ENCODE data around the gene SPATA33.
A peak's percentile ranks its signal among the peaks of the same experiment; 100 is the strongest.
"Not testable (repeated sequence)": the region's sequence is repeated elsewhere in the genome, so short reads cannot be mapped to it uniquely, and the experiment has no call there.

The SPATA33 gene

GRCh38 chr16:89629827-89630610, 27.6 kb upstream of the SPATA33 start:
- no peak overlapping the region for H3K9ac ChIP-seq (ENCODE audit: low read depth in 1 of 2, low read length in 2 of 2)
- H3K36me3 ChIP-seq (ENCODE audit: control insufficient read depth in 1 of 2, insufficient read depth in 2 of 2, low read length in 2 of 2): no peaks in the 10 kb centered on the region
- peaks cover 21 to 34% of the 10 kb centered on the region in 2 donors for H3K4me1 ChIP-seq (ENCODE audit: control insufficient read depth in 1 of 2, insufficient read depth in 2 of 2, low read length in 2 of 2)
- H3K4me3 ChIP-seq (ENCODE audit: low read depth in 1 of 2, low read length in 2 of 2): no peak overlapping the region
- H3K9me3 ChIP-seq (ENCODE audit: control insufficient read depth in 1 of 2, low read length in 2 of 2): no peaks in the 10 kb centered on the region
- H3K27ac ChIP-seq (ENCODE audit: low read depth, low read length): no peak overlapping the region
- H3K27me3 ChIP-seq (ENCODE audit: control insufficient read depth in 1 of 2, insufficient read depth in 2 of 2, low read length in 2 of 2): peaks cover 0 to 4% of the 10 kb centered on the region in 2 donors

GRCh38 chr16:89633064-89633631, 24.5 kb upstream of the SPATA33 start:
- H3K4me1 ChIP-seq (ENCODE audit: control insufficient read depth in 1 of 2, insufficient read depth in 2 of 2, low read length in 2 of 2): peaks cover 14 to 24% of the 10 kb centered on the region in 2 donors
- peak overlapping the region in 1 of 2 donors; percentile 39 for H3K9ac ChIP-seq (ENCODE audit: low read depth in 1 of 2, low read length in 2 of 2)
- no peak overlapping the region for H3K4me3 ChIP-seq (ENCODE audit: low read depth in 1 of 2, low read length in 2 of 2)
- H3K9me3 ChIP-seq (ENCODE audit: control insufficient read depth in 1 of 2, low read length in 2 of 2): no peaks in the 10 kb centered on the region
- peak overlapping the region; percentile 32 for H3K27ac ChIP-seq (ENCODE audit: low read depth, low read length)
- peaks cover 0 to 4% of the 10 kb centered on the region in 2 donors for H3K27me3 ChIP-seq (ENCODE audit: control insufficient read depth in 1 of 2, insufficient read depth in 2 of 2, low read length in 2 of 2)
- peaks cover 0 to 4% of the 10 kb centered on the region in 2 donors for H3K36me3 ChIP-seq (ENCODE audit: control insufficient read depth in 1 of 2, insufficient read depth in 2 of 2, low read length in 2 of 2)

GRCh38 chr16:89634463-89635385, 22.9 kb upstream of the SPATA33 start:
- H3K4me3 ChIP-seq (ENCODE audit: low read depth in 1 of 2, low read length in 2 of 2); H3K36me3 ChIP-seq (ENCODE audit: control insufficient read depth in 1 of 2, insufficient read depth in 2 of 2, low read length in 2 of 2); H3K9me3 ChIP-seq (ENCODE audit: control insufficient read depth in 1 of 2, low read length in 2 of 2); H3K9ac ChIP-seq (ENCODE audit: low read depth in 1 of 2, low read length in 2 of 2); H3K27ac ChIP-seq (ENCODE audit: low read depth, low read length); H3K27me3 ChIP-seq (ENCODE audit: control insufficient read depth in 1 of 2, insufficient read depth in 2 of 2, low read length in 2 of 2): not testable (repeated sequence)
- peaks cover 14 to 24% of the 10 kb centered on the region in 2 donors for H3K4me1 ChIP-seq (ENCODE audit: control insufficient read depth in 1 of 2, insufficient read depth in 2 of 2, low read length in 2 of 2)

GRCh38 chr16:89636663-89637062, 21.0 kb upstream of the SPATA33 start:
- Histone ChIP-seq H3K9ac (ENCODE audit: low read depth in 1 of 2, low read length in 2 of 2) (no peak overlapping the region), H3K27me3 (ENCODE audit: control insufficient read depth in 1 of 2, insufficient read depth in 2 of 2, low read length in 2 of 2) (peaks cover 0 to 4% of the 10 kb centered on the region in 2 donors), H3K9me3 (ENCODE audit: control insufficient read depth in 1 of 2, low read length in 2 of 2) (no peaks in the 10 kb centered on the region), H3K36me3 (ENCODE audit: control insufficient read depth in 1 of 2, insufficient read depth in 2 of 2, low read length in 2 of 2) (peaks cover 0 to 4% of the 10 kb centered on the region in 2 donors), H3K27ac (ENCODE audit: low read depth, low read length) (no peak overlapping the region), H3K4me3 (ENCODE audit: low read depth in 1 of 2, low read length in 2 of 2) (no peak overlapping the region), H3K4me1 (ENCODE audit: control insufficient read depth in 1 of 2, insufficient read depth in 2 of 2, low read length in 2 of 2) (peaks cover 9 to 15% of the 10 kb centered on the region in 2 donors)

- Histone ChIP-seq H3K36me3 (ENCODE audit: control insufficient read depth in 1 of 2, insufficient read depth in 2 of 2, low read length in 2 of 2) (peaks cover 0 to 4% of the 10 kb centered on the region in 2 donors), H3K4me3 (ENCODE audit: low read depth in 1 of 2, low read length in 2 of 2) (no peak overlapping the region), H3K27ac (ENCODE audit: low read depth, low read length) (no peak overlapping the region), H3K9me3 (ENCODE audit: control insufficient read depth in 1 of 2, low read length in 2 of 2) (no peaks in the 10 kb centered on the region), H3K9ac (ENCODE audit: low read depth in 1 of 2, low read length in 2 of 2) (no peak overlapping the region), H3K4me1 (ENCODE audit: control insufficient read depth in 1 of 2, insufficient read depth in 2 of 2, low read length in 2 of 2) (peaks cover 6 to 13% of the 10 kb centered on the region in 2 donors), H3K27me3 (ENCODE audit: control insufficient read depth in 1 of 2, insufficient read depth in 2 of 2, low read length in 2 of 2) (peaks cover 0 to 4% of the 10 kb centered on the region in 2 donors)
Measured at GRCh38 chr16:89637379-89637778, 20.3 kb upstream of the SPATA33 start.

- Histone ChIP-seq H3K9ac (ENCODE audit: low read depth in 1 of 2, low read length in 2 of 2) (no peak overlapping the region), H3K27ac (ENCODE audit: low read depth, low read length) (no peak overlapping the region), H3K4me3 (ENCODE audit: low read depth in 1 of 2, low read length in 2 of 2) (no peak overlapping the region), H3K36me3 (ENCODE audit: control insufficient read depth in 1 of 2, insufficient read depth in 2 of 2, low read length in 2 of 2) (peaks cover 0 to 4% of the 10 kb centered on the region in 2 donors), H3K4me1 (ENCODE audit: control insufficient read depth in 1 of 2, insufficient read depth in 2 of 2, low read length in 2 of 2) (peaks cover under 1 to 4% of the 10 kb centered on the region in 2 donors), H3K27me3 (ENCODE audit: control insufficient read depth in 1 of 2, insufficient read depth in 2 of 2, low read length in 2 of 2) (peaks cover 0 to 4% of the 10 kb centered on the region in 2 donors), H3K9me3 (ENCODE audit: control insufficient read depth in 1 of 2, low read length in 2 of 2) (no peaks in the 10 kb centered on the region)
Measured at GRCh38 chr16:89638455-89638854, 19.2 kb upstream of the SPATA33 start.

GRCh38 chr16:89639385-89639784, 18.3 kb upstream of the SPATA33 start:
- no peaks in the 10 kb centered on the region for H3K9me3 ChIP-seq (ENCODE audit: control insufficient read depth in 1 of 2, low read length in 2 of 2)
- H3K4me3 ChIP-seq (ENCODE audit: low read depth in 1 of 2, low read length in 2 of 2): no peak overlapping the region
- peaks cover 0 to 4% of the 10 kb centered on the region in 2 donors for H3K4me1 ChIP-seq (ENCODE audit: control insufficient read depth in 1 of 2, insufficient read depth in 2 of 2, low read length in 2 of 2)
- H3K27me3 ChIP-seq (ENCODE audit: control insufficient read depth in 1 of 2, insufficient read depth in 2 of 2, low read length in 2 of 2): peaks cover 0 to 3% of the 10 kb centered on the region in 2 donors
- no peak overlapping the region for H3K9ac ChIP-seq (ENCODE audit: low read depth in 1 of 2, low read length in 2 of 2)
- peaks cover under 1 to 5% of the 10 kb centered on the region in 2 donors for H3K36me3 ChIP-seq (ENCODE audit: control insufficient read depth in 1 of 2, insufficient read depth in 2 of 2, low read length in 2 of 2)
- H3K27ac ChIP-seq (ENCODE audit: low read depth, low read length): no peak overlapping the region

GRCh38 chr16:89641458-89642119, 16.0 kb upstream of the SPATA33 start:
- H3K27me3 ChIP-seq (ENCODE audit: control insufficient read depth in 1 of 2, insufficient read depth in 2 of 2, low read length in 2 of 2): no peaks in the 10 kb centered on the region
- no peak overlapping the region for H3K4me3 ChIP-seq (ENCODE audit: low read depth in 1 of 2, low read length in 2 of 2)
- no peak overlapping the region for H3K27ac ChIP-seq (ENCODE audit: low read depth, low read length)
- no peaks in the 10 kb centered on the region for H3K9me3 ChIP-seq (ENCODE audit: control insufficient read depth in 1 of 2, low read length in 2 of 2)
- peaks cover 0 to 4% of the 10 kb centered on the region in 2 donors for H3K4me1 ChIP-seq (ENCODE audit: control insufficient read depth in 1 of 2, insufficient read depth in 2 of 2, low read length in 2 of 2)
- H3K9ac ChIP-seq (ENCODE audit: low read depth in 1 of 2, low read length in 2 of 2): no peak overlapping the region
- H3K36me3 ChIP-seq (ENCODE audit: control insufficient read depth in 1 of 2, insufficient read depth in 2 of 2, low read length in 2 of 2): peaks cover 15 to 23% of the 10 kb centered on the region in 2 donors

- Histone ChIP-seq H3K9ac (ENCODE audit: low read depth in 1 of 2, low read length in 2 of 2) (no peak overlapping the region), H3K27ac (ENCODE audit: low read depth, low read length) (no peak overlapping the region), H3K27me3 (ENCODE audit: control insufficient read depth in 1 of 2, insufficient read depth in 2 of 2, low read length in 2 of 2) (no peaks in the 10 kb centered on the region)
Measured at GRCh38 chr16:89642574-89642973, 15.1 kb upstream of the SPATA33 start.

More at GRCh38 chr16:89642574-89642973, 15.1 kb upstream of the SPATA33 start:
- no peaks in the 10 kb centered on the region for H3K9me3 ChIP-seq (ENCODE audit: control insufficient read depth in 1 of 2, low read length in 2 of 2)
- peaks cover 0 to 4% of the 10 kb centered on the region in 2 donors for H3K4me1 ChIP-seq (ENCODE audit: control insufficient read depth in 1 of 2, insufficient read depth in 2 of 2, low read length in 2 of 2)
- no peak overlapping the region for H3K4me3 ChIP-seq (ENCODE audit: low read depth in 1 of 2, low read length in 2 of 2)
- H3K36me3 ChIP-seq (ENCODE audit: control insufficient read depth in 1 of 2, insufficient read depth in 2 of 2, low read length in 2 of 2): peaks cover 20 to 30% of the 10 kb centered on the region in 2 donors

Measured in duodenal mucosa (tissue), 2 donors.